HepG2 (cell line): Measurements from ENCODE around the gene TSPAN18. TPM values are rescaled to one million over a fixed set of nuclear protein-coding genes. Genes with fewer than 3 reads are reported as not detected.
A peak's percentile ranks its signal among the peaks of the same experiment; 100 is the strongest.

Source experiments
- ATAC-seq: fragments of 200-7000 bp; cut with Tn5 transposase; 3 replicates; pipeline ENCODE4 v1.9.1; 2020; ENCODE audit warnings: mild to moderate bottlenecking, moderate library complexity
- BruUV-seq: library from RNA; stranded (reverse); fragments of 400-500 nt; replicated peaks from 2 replicates; lab custom pipeline; 2021; lab: Mats Ljungman, UMichigan
- CTCF ChIA-PET: fragments of 300-600 bp; formaldehyde crosslinking; extraction: SDS; loops from one replicate; lab custom pipeline; 2021; ENCODE audit warnings: low total read pairs, inconsistent platforms, low intra/inter-chr PET ratio; lab: Yijun Ruan, JAX
- POLR2A ChIA-PET: fragments of 350-600 bp; sonication (Branson Sonifier 250); formaldehyde crosslinking; loops from one replicate; lab custom pipeline; 2020; ENCODE audit warnings: antibody characterized with exemption, inconsistent platforms; lab: Yijun Ruan, JAX
- DNase-seq: peaks from one replicate; pipeline ENCODE4 v3.0.0-alpha.2; 2015; ENCODE audit warnings: low spot score
- FAIRE-seq: peaks from 3 replicates; lab custom pipeline; 2011; peaks lifted over from hg19 to GRCh38; lab: Jason Lieb, UNC
- H2AFZ ChIP-seq: one replicate; pipeline ENCODE4 v1.6.1; 2011; ENCODE audit warnings: low read length, inconsistent platforms
- H3K27ac ChIP-seq: fragments of 300-600 bp; 3 replicates; pipeline ENCODE4 v1.8.0; 2011; ENCODE audit warnings: mixed run types, mild to moderate bottlenecking, mixed read lengths, low read length, inconsistent platforms; ENCODE audit not compliant: insufficient read depth; ENCODE audit errors: extremely low read length
- H3K27me3 ChIP-seq, 2 experiments: fragments of 200-600 bp in 1 of 2; 2 replicates in 1 of 2; 3 replicates in 1 of 2; pipeline versions ENCODE4 v1.6.0 to v1.8.0; 2011; ENCODE audit warnings: low read length in 2 of 2, mild to moderate bottlenecking in 2 of 2, moderate library complexity in 2 of 2, inconsistent platforms in 1 of 2; ENCODE audit not compliant: insufficient read depth in 2 of 2, control insufficient read depth in 1 of 2
- H3K36me3 ChIP-seq, 2 experiments: fragments of 200-600 bp in 1 of 2; replicated peaks in 1 of 2; 2 replicates in 1 of 2; 3 replicates in 1 of 2; pipeline versions ENCODE4 v1.5.1 to v1.8.0; 2011; ENCODE audit warnings: low read length in 2 of 2, inconsistent platforms in 1 of 2; ENCODE audit not compliant: insufficient read depth in 2 of 2, control insufficient read depth in 1 of 2
- H3K4me1 ChIP-seq: 2 replicates; pipeline ENCODE4 v1.5.1; 2012; ENCODE audit warnings: low read length, inconsistent platforms; ENCODE audit not compliant: insufficient read depth
- H3K4me2 ChIP-seq: 2 replicates; pipeline ENCODE4 v1.6.0; 2011; ENCODE audit warnings: low read depth, low read length, inconsistent platforms
- H3K4me3 ChIP-seq, 3 experiments: fragments of 200-600 bp in 1 of 3; sonication (generic), shearing (Covaris generic) in 1 of 3; replicated peaks in 1 of 3; 2 replicates each; pipeline ENCODE4 v1.5.1; 2011 to 2016; ENCODE audit warnings: low read length in 3 of 3, inconsistent platforms in 2 of 3, low read depth in 2 of 3, mild to moderate bottlenecking in 2 of 3, control low read depth in 1 of 3, mixed read lengths in 1 of 3; ENCODE audit not compliant: insufficient read depth in 1 of 3
- H3K79me2 ChIP-seq: one replicate; pipeline ENCODE4 v1.6.1; 2011; ENCODE audit warnings: low read length, inconsistent platforms; ENCODE audit not compliant: insufficient read depth
- H3K9ac ChIP-seq: 2 replicates; pipeline ENCODE4 v1.6.0; 2011; ENCODE audit warnings: mild to moderate bottlenecking, low read depth, low read length, inconsistent platforms; ENCODE audit not compliant: insufficient read depth
- H3K9me3 ChIP-seq: 2 replicates; pipeline ENCODE4 v1.5.1; 2012; ENCODE audit warnings: mild to moderate bottlenecking, low read length
- H4K20me1 ChIP-seq: 2 replicates; pipeline ENCODE4 v1.6.0; 2011; ENCODE audit warnings: inconsistent platforms, mild to moderate bottlenecking, low read length, moderate library complexity; ENCODE audit not compliant: insufficient read depth
- LRRFIP1 ChIP-seq: sonication (generic); formaldehyde crosslinking; conservative IDR thresholded peaks from 2 replicates; pipeline ENCODE4 v1.4.0; 2020; ENCODE audit warnings: missing genetic modification reagents
- MNT ChIP-seq: fragments of 450-650 bp; IDR thresholded peaks from 2 replicates; pipeline ENCODE4 v1.6.1; 2016
- NKX3-1 ChIP-seq: sonication (generic); formaldehyde crosslinking; IDR thresholded peaks from 2 replicates; pipeline ENCODE4 v1.5.0; 2020; ENCODE audit warnings: missing genetic modification reagents
- RARA ChIP-seq: IDR thresholded peaks from 2 replicates; pipeline ENCODE4 v1.6.1; 2016; ENCODE audit warnings: missing genetic modification reagents, missing compliant biosample characterization
- ZNF510 ChIP-seq: sonication (generic); formaldehyde crosslinking; IDR thresholded peaks from 2 replicates; pipeline ENCODE4 v1.4.0; 2020; ENCODE audit warnings: low read depth, mild to moderate bottlenecking, missing genetic modification reagents
- WGBS: methylation state at CpG from one replicate; pipeline ENCODE4 v1.1.6; 2017; ENCODE audit warnings: low lambda C conversion rate; 5-methylcytosine and 5-hydroxymethylcytosine counted together
- in situ Hi-C: cut with HindIII; loops from 2 replicates; pipeline ENCODE4 v1.10.0; 2017; ENCODE audit warnings: low pct_unique_long_range_greater_than_20kb; ENCODE audit not compliant: extremely low pct_ligation_motif_present
- intact Hi-C: fragments of 100-400 bp; cut with micrococcal nuclease; formaldehyde crosslinking; loops from one replicate; pipeline ENCODE4 v1.10.0; 2022; ENCODE audit not compliant: unreplicated experiment
- polyA plus RNA-seq, 8 experiments: library from polyadenylated mRNA; depleted of rRNA in 3 of 8; stranded (reverse) in 7 of 8; unstranded in 1 of 8; fragments of >200 nt; fragmentation: Illumina TruSeq in 4 of 8; extraction: Trizol in 4 of 8; gene quantifications; 2 replicates each; pipeline versions ENCODE4 v1.2.1 to v1.2.3, GENCODE V29; 2011 to 2016; ENCODE audit warnings: low read depth in 4 of 8, missing spikeins in 1 of 8, mixed read lengths in 1 of 8; ENCODE audit not compliant: insufficient read depth in 1 of 8
- total RNA-seq, 5 experiments: library from RNA; depleted of rRNA; stranded (reverse); fragments of >200 nt; fragmentation: Illumina TruSeq; extraction: Trizol; gene quantifications; 2 replicates each; pipeline ENCODE4 v1.2.3, GENCODE V29; 2016; ENCODE audit warnings: low read depth in 1 of 5

TSPAN18 gene
- total and polyA plus RNA-seq, 2 of the 13 experiments (the other 11 are each of a cell fraction or from before 2014, with no cell fraction given): not detected

GRCh38 chr11:44733877-44734276, 7.1 kb downstream of the TSPAN18 start:
- H3K9me3 ChIP-seq: no peaks in the 10 kb centered on the region
- in situ Hi-C loops (no loop called here), intact Hi-C loops (no loop called here)
- H4K20me1 ChIP-seq: 0 out of 2 replicates have a peak, but pooled peaks cover 2% of the 10 kb centered on the region
- H3K27me3 ChIP-seq: peaks cover 1 to 12% of the 10 kb centered on the region in 2 experiments; a peak in 3 of 5 replicates
- DNase-seq (no peak), ATAC-seq (no peak), FAIRE-seq (no peak)
- no CpG with 5 or more reads among the region's 2 CpGs for WGBS
- no peaks in the 10 kb centered on the region for H3K4me1 ChIP-seq
- no peak overlapping the region for H2AFZ ChIP-seq
- no peaks in the 10 kb centered on the region for H3K36me3 ChIP-seq
- H3K4me3 ChIP-seq: no peak overlapping the region
- ChIA-PET POLR2A (no interaction called here), CTCF (no interaction called here)
- H3K27ac ChIP-seq: no peak overlapping the region
- no peak overlapping the region for H3K9ac ChIP-seq
- H3K79me2 ChIP-seq: no peaks in the 10 kb centered on the region
- H3K4me2 ChIP-seq: no peak overlapping the region
- TF ChIP-seq LRRFIP1 (no peak), RARA (CRISPR knock-in tag) (no peak), ZNF510 (CRISPR knock-in tag) (no peak), MNT (peak; percentile 13; the same call in 1 of the 2 replicates), NKX3-1 (no peak)
- no TSS peak for BruUV-seq
